Fibroblast of peridontal ligament (primary cell): ENCODE results near the gene CLDND2.
A peak's percentile ranks its signal among the peaks of the same experiment; 100 is the strongest.

Experiments
- DNase-seq: peaks from one replicate; pipeline ENCODE4 v3.0.0-alpha.2; 2010; ENCODE audit errors: extremely low read depth

CLDND2 gene

GRCh38 chr19:51354742-51355148 lies 14.1 kb downstream of the CLDND2 start:
- DNase-seq = no peak

DNA sequence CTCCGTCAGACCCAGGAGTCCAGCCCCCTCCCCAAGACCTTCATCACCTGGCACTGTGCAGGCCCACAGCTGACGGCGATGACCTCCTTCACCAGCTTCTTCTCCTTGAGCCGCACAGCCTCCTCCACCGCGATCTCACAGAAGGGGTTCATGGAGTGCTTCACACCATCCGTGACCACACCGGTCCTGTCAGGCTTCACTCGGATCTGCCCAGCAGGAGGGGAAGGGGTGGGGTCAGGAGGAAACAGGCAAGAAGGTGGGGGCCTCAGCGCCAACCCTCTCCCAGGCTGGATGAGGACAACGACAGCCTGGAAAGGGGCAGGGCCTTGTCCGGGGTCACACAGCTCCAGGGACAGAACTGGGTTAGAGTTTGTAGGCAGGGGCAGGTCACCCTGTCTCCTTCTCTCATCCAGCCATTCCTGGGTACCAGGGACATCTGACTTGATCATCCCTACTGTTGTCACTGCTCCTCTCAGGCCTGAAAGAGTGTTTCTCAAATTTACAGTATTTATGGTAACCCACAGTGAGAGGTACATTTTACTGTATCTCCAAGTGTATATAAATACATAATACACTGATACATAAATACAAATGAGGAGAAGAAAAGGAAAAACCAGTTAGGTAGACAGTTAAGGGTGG lies 14.6 kb downstream of the CLDND2 start:
- DNase-seq = no peak

DNA sequence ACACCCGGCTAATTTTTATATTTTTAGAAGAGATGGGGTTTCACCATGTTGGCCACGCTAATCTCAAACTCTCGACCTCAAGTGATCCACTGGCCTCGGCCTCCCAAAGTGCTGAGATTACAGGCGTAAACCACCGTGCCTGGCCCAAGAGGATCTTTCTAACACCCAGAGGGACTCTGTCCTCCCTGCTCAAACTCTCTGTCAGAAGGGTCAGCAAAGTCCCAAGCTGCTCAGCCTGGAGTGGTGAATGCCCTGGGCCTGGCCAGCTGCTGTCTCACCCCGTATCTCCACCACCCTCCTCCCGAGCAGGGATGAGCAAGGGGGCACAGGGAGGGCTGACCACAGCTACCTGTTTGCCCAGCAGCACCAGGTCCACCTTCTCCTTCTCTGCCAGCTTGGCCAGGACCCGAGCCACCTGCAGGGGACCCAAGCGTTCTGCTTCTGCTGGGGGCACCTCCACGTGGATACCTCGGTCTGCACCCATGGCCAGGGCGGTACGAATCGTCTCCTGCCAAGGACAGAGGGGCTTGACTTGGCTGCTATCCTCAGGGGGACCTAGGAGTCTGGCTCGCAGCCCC lies 15.9 kb downstream of the CLDND2 start:
- DNase-seq = no peak

- DNase-seq = no peak
Observed at GRCh38 chr19:51351266-51351990, 17.4 kb downstream of the CLDND2 start.

DNA sequence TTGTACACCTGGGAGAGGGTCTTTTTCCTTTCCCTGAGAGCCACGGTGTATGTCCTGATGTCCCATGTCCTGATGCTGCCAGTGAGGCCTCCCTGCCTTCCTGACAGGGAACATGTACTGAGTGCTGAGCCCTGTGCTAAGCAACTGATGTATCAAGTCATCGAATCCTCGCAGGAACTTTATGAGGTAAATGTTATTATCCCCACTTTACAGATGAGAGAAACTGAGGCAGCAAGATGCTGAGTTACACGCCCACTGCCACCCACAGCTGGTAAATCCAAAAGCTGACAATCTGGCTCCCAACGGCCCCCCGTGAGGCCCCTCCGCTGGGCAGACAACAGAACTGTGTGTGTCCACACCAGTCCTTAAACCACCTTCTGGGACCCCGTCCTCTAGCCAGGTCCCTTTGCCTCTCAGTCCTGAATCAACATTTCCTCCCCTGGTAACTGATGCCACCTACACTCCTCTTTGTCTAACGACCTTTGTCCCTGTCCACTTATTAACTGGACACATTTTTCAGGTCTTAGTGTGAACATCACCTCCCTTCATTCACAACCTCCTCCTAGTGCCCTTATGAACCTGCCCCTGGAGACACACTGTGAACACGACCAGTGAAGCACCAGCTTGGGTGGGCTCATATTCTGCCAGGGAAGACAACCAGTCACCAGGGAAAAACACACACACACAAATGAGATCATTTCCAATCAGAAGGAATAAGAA lies 21.4 kb downstream of the CLDND2 start:
- DNase-seq = no peak

DNA sequence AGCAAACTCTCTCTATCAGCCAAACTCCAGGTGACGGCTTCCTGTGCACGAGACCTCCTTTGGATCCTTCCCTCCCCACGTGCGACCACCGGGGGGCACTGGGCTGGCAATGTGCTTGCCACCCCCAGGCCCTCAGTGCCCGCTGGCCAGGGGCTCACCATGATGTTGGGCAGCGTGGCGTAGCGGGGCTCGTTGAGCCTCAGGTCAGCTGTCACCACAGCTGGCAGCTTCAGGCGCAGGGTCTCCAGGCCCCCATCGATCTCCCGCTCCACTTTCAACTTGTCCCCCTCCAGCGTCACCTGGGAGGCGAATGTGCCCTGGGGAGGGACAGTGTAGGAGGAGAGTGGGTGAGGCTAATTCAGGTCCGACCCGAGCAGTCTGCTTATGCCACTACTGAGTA lies 22.1 kb downstream of the CLDND2 start:
- no peak for DNase-seq

DNA sequence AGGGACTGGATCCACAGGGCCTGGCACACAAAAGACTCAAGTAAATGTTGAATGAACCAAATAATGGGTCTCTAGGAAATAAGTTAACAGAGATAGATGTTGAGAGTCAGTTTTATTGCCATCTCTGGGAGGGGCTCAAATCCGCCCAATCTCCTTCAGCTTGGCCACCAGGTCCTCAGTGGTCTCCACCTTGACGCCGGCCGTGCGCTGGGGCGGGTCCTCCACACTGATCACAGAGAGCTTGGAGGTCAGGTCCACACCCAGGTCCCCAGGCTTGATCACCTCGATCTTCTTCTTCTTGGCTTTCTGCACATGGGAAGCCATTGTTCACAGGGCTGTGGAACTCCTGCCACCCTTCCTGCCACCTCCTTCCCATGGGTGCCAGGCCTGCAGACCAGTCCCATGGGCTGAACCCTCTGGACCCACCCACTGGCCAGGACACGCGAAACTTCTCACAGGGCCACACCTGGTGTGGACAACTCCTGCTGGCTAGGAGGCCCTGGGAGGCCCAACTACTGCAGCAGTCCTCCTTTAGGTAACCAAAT lies 23.7 kb downstream of the CLDND2 start:
- no peak for DNase-seq

DNA sequence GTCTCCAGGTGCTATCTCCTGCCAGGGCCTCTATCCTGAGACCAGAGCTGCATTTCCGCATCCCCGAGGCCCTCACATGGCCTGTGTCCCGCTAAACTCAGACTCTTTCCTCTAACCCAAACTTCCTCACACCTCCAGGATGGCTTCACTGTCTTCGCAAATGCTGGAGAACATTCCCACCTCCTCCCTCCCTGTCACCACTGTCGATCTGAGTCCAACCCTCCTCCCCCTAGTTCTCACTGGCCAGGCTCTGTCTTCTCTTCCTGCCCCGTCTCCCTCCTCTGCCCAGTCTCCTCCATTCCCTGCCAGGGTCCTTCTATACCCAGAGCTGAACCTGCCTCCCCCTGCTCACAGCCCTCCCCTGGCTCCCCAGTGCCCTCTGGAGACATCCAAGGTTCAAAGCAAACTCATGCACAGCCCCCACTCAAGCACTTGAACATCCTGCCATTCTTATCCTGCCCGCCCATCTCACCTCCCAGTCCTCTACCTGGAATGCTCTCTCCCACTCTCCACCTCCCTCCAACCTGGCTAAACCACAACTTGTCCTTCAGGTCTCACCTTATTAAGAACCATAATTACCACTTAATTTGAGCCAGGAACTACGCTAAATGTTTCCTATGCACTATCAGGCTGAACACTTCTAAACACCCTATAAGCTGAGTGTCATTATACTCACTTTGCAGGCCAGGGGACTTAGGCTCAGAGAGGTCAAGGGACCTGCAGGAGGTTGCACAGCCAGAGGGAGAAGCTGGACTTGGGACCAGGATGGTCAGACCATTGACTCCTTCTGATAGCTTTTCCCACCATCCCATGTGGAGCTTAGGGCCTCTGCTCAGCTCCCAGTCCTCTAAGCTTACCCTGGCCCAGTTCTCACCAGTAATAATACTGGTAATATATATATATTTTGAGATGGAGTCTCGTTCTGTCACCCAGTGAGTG lies 25.9 kb downstream of the CLDND2 start:
- DNase-seq = no peak

GRCh38 chr19:51341976-51342580 lies 26.7 kb downstream of the CLDND2 start, which contains the start of gene VSIG10L:
TSS of gene VSIG10L (minus strand) at chr19:51342139. CDS start at chr19:51342124, 15 bp downstream.
- DNase-seq = no peak

DNA sequence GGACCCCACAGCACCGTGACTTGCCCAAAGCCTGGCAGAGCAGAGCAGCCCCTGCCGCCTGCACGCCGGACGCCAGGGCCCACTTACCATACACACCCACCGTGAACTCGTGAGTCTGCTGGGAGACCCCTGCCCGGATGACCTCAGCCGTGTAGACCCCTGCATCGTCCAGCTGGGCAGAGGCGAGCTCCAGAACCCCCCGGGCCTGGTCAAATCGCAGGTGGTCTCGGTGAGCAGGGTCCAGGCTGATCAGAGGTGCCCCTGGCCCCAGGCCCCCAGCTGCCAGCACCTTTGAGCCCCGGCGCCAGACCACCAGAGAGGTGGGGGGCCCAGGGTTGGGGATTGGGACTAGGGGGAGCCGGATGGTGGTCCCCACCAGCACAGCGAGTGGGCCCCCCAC lies 27.7 kb downstream of the CLDND2 start:
- no peak for DNase-seq

GRCh38 chr19:51339687-51340656 lies 28.8 kb downstream of the CLDND2 start:
- DNase-seq = peak; percentile 92

DNA sequence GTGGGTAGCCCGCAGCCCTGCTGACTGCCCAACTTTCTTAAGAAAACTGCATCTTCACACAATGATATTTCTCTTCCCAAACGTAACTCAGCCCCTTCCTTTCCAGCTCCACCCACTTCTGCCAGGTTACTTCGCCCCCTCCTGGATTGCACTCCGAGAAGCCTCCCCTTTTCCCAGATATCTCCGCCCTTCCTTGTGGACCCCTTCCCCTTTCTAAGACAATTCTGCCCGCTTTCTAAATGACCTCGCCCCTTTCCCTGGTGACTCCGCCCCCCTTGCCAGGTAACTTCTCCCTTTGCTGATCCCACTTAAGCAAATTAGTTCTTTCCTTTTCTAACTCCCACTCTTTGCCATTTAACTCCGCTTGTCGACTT lies 29.5 kb downstream of the CLDND2 start:
- no peak for DNase-seq

DNA sequence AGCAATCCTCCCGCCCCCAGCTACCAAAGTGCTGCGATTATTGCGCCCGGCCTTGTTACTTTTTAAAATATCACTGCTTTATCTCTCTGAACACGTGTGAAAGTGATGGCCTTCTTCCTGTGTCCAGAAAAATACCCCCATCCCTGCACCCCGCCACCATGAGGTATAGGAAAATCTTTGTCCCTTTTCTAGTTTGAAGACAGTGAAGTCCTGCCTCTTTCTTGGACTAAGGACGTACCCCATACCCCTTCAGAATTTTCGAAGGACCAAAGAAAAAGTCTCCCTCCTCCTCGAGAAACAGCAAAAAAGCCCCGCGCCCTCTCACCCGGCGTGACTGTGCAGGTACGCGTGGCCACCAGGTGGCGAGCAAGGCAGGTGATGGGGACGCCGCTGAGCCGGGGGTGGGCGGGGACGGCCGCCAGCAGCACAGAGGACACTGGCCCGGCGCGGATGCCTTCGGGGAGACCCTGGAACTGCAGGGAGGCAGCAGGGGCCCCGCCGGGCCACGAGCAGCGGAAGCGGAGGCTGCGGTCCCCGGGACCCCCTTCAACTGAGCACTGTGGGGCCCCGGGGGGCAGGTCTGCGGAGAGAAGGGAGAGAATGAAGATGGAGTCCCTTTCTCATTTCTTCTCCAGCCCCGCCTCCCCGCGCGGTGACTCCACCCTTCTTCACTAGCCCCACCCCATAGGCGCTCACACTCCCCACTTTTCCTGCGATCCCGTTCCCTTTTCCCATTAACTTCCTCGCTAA lies 30.1 kb downstream of the CLDND2 start:
- peak; percentile 63 for DNase-seq

DNA sequence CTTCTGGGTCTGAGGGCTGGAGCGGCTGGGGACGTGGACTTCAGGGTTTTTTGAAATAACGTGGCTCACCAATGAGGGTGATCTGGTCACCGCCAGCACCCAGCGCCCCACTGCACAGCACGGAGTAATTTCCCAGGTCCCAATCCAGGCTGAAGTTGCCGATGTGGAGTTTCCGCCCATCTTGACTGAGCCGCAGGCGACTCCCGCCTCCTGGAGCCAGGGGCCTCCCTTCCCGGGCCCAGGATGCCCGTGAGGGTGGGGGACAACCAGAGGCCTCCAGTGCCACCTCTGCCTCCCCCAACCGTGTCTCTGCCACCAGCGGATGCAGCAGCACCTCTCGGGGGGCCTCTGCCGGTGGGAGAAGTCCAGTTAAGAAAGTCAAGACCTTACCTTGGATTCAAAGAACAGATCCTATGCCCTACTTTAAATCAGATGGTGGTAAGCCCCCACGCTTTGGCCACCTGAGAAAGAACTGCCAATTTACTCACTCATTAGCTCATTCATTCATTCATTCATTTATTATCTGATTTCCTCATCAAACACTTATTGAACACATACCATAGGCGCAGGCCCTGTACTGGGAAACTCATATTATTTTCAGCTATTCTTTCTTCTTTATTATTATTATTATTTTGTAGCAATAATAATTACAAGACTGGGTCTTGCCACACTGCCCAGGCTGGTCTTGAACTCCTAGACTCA lies 30.8 kb downstream of the CLDND2 start:
- DNase-seq = no peak

DNA sequence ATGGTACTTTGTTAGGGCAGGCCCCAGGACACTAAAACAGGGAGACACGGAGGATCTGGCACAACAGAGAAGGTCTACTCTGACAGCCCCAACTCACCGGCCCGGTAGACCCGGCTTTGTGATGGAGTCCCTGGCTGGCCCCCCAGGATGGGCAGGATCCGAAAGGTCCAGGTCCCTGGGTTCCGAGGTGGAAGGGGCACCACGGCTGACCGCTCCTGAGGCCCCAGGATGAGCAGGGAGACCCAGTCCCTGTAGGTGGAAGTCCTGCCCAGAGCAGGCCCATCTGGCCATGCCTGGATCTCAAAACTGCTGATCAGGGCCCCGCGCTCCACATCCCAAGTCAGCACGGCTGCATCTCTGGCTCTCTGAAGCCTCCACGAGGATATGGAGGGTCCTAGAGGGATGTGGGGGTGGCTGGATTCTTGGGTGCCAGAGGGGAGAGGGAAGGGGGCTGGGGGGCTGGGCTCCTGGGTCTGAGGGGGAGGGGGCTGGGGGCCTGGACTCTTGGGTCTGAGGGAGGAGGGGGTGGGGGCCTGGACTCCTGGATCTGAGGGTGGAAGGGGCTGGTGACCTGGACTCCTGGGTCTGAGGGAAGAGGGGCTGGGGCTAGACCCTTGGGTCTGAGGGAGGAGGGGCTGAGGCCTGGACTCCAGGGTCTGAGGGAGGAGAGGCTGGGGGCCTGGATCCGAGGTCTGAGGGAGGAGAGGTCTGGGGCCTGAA lies 31.5 kb downstream of the CLDND2 start:
- DNase-seq = no peak

DNA sequence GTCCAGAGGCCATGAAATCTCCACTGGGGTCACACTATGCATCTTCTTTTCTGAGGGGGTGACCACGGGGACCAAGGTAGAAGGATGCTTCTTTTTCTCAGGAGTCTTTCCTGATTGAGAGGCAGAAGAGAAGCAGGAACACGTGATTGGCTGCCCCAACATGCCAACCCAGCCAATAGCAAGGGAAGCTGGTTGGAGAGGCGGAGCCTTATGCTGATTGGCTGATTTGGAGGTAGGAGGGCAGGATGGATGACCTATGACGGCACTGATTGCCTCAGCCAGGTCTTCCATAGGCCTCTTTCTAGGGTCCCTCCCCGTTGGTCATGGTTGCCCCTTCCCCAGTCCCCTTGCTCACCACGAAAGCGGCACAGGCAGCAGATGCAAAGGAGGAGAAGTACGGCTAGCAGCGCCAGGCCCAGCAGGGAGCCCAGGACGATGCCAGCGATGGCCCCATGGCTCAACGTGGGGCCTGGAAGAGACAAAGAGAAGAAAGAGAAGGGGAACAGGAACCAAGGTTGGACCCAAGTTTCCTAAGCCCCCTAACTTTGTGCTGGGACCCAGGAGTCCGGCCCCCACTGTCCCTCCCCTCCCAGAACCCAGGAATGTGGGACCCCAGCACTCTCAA lies 34.9 kb downstream of the CLDND2 start:
- DNase-seq = no peak

- DNase-seq = no peak
Observed at GRCh38 chr19:51331716-51332115, 37.1 kb downstream of the CLDND2 start.
